Fibroblast of skin of left quadriceps (primary cell): ENCODE data around the gene CYTL1.
"Not testable (repeated sequence)": the region's sequence is repeated elsewhere in the genome, so short reads cannot be mapped to it uniquely, and the experiment has no call there.

Experiments used
- DNase-seq, 2 experiments: peaks; one replicate each; pipeline ENCODE4 v3.0.0-alpha.2; 2013; ENCODE audit warnings: low read depth in 2 of 2

Gene CYTL1

GRCh38 chr4:5001641-5002040 is 17.6 kb downstream of the CYTL1 start:
- not testable (repeated sequence) for DNase-seq

DNA sequence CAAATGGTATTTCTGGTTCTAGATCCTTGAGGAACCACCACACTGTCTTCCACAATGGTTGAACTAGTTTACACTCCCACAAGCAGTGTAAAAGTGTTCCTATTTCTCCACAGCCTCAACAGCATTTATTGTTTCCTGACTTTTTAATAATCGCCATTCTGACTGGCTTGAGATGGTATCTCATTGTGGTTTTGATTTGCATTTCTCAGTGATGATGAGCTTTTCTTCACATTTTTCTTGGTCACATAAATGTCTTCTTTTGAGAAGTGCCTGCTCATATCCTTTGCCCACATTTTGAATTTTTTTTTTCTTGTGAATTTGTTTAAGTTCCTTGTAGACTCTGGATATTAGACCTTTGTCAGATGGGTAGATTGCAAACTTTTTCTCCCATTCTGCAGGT is 22.3 kb downstream of the CYTL1 start:
- DNase-seq = peak; percentile 37 to 42

DNA sequence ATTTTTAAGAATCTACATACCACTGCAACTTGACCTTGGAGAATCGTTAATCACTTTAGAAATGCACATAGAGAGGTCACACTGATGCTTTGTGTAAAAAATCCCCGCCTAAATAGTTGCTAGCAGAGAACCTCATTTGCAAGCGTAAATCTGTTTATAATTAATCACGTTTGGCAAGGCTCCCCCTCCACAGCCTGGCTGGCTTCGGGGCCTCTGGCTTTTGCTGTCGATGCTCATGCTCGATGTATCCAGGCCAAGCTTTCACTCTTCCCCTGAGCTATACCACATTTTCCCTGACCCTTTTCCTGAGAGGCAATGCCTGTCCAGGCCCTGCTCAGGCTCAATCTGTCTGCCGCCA is 23.4 kb downstream of the CYTL1 start:
- peak; percentile 57 to 60 for DNase-seq

DNA sequence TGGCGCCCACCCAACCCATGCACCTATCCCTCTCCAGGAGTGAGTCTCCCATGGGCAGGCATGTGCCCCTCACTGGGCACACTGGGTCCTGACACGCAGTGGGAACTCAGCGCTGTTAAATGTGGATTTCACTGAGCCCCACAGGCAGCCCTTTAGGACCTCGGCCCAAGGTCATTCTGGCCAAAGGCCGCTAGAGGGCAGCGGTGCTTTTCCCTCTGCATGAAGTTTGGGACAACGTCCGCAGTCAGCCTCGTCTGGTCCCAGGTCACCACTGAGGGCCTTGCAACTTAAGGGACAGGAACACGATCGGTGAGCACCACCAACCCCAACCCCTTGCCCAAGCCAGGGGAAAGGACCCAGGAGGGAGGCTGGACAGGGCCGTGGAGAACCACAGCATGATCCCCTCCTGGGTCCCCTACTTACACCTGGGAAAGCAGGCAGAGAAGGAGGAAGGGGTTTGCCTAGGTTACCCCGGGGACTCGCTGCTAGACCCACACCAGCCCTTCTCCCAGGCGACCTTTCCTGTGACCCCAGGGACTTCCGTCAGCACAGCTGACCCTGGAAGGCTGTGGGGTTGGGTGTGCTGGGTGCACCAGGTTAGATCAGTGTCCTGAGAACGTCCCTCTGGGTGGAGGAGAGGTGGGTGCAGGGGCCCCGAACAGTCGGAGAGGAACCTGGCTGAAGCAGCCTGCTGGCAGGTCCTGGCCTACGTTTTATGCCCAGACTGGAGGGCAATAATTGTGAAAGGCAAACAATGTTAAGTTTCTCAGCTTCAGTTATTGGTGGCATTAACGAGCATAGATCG is 24.0 kb downstream of the CYTL1 start:
- peak; percentile 28 to 32 for DNase-seq

DNA sequence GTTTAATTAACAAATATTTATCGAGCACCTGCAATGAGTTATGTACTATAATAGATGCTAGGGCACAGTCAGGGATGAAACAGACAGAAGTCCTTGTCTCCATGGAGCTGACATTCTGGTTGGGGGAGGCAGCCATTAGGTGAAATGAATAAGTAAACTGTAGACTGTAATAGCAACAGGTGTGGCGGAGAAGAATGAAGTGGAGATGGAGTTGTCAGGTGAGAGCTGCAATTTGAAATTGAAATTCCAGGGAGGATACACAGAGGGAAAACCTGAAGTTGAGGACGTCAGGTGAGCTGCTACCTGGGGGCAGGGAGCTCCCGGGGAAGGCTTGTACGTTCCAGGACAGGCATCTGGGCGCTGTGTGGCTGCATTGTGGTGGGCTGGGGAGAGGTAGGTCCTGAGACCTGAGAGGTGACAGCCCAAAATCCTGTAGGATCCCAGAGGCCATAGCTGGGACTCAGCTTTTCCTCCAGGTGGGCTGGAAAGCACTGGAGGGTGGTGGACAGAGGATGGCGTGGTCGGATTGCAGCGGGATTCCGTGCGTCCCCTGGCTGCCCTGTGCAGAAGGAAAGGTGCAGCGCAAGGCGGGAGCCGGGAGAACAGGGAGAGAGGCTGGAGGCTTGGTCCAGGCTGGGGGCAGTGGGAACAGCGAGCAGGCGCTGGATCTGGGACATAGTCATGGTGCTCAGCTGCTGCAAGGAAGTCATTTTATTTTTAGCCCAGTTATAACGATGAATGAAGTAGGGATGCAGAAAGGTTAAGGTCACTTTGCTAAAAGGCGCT is 24.8 kb downstream of the CYTL1 start:
- DNase-seq = no peak

DNA sequence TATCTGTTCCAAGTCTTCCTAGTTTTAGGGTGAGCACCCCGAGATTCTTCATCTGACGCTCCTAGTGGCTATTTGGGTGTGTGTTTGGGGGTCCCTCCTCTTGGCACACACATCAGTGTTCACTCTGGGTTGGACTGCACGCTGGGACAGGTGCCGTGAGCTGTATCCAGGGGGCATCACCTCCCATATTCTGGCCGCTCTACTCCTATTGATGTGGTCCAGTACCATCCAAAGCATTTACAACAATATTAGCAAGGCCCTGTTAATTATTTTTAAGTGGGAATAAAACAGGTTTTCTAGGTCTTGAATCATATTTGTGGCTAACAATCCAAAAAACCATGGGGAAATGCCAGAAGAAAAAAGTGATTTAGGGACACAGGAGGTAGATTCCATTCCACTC is 26.4 kb downstream of the CYTL1 start:
- no peak for DNase-seq

DNA sequence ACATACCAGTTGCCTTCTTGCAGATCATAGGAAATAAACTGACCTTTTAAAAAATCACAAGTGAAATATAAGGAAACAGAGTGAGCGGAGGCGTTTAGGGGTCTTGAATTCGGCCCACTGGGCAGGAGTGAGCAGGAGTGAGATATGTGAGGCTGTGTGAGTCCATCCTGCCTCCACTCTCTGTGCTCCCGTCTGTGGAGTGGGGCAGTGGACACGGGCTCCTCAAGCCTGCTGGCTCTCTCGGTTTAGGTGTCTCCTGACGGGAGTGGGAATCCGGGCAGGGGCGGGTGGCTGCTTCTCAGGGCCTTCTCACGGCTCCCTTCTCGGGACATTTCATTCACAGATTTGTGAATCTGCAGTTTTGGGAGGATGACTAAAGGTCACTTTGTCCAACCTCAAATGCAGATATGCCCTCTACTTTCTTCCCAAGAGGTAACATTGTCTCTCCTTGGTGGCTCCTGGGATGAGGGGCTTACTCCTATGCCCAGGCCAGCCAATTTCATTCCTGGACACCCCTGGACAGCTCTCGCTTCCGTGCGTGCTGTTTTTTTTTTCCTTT is 27.6 kb downstream of the CYTL1 start:
- DNase-seq = no peak

GRCh38 chr4:4990857-4991540 is 28.3 kb downstream of the CYTL1 start:
- peak in 1 of 2 experiments; percentile 11 for DNase-seq

DNA sequence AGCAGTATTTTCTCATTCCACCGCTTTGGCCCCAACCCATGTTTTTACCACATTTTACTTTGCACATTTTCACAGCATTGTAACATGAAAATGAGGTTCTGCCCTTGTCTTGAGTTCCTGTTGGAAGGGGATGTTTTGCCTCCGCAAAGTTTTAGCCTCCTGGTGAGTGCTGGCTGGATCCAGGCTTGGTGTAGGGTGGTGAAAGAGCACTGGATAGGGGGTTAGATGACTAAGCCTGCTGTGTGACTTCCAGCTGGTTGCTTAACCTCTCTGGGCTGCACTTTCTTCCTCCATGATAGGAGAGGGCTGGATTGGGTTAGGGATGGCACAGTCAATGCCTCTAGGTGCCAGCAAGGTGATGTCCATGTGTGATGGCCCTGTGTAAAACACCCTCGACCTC is 28.9 kb downstream of the CYTL1 start:
- no peak for DNase-seq

DNA sequence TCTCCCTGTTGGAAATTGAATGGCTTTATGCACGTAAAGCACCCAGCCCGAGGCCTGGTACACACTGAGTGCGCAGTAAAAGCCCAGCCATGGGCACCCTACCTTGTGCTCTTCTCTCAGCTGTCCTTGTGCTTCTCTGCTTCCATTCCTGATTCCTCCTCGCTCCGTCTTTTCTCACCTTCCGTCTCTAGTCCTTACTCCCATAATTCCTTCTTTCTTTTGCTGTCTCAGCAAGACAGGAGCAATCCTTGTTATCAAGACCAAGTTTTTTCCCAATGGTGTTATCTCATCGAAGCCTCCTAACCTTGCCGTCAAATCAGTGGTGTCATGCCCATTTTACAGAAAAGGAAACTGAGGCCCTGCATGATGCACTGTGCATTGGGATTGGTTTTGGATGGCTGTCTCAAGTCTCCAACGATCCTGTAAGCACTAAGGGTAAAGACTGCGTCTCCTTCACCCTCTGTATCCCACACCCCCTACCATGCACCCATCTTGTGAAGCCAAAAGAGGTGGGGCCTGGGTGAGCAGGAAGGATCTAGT is 30.1 kb downstream of the CYTL1 start:
- no peak for DNase-seq

DNA sequence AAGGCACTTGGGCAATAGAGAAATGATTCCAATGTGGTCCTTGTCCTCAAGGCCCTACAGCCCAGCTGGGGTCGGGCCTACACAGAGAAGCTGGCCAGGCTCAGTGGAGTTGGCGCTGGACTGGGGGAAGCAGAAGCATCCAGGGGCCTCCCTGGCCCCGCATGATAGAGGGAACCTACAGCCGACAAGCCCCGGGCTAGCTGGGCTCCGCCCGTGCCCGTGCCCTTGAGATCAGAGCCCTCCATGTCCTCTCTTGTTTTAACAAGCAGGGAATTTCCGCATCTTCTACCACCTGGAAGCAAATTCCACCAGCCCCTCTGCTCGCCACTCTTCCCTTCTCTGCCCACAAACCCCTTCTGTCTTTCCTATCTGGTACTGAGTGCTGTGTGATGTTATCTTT is 31.6 kb downstream of the CYTL1 start:
- no peak for DNase-seq

DNA sequence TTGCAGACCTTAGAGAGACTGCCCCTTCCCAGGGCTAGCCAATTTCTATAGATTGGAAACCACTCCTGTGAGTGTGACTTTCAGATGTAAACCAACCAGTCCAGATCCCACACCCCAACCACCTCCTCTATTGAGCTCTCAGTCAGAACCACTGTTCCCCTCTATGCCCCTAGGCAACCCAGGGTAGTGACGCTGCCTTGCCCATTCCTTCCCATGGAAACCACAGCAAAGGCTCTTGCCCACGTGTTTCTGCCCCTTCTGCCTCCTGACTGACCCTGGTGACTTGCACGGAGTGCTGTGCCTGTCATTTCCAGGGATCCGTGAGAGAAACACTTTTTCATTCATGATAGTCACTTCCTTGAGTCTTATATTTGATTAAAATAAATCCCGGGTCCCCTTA is 32.4 kb downstream of the CYTL1 start:
- no peak for DNase-seq

DNA sequence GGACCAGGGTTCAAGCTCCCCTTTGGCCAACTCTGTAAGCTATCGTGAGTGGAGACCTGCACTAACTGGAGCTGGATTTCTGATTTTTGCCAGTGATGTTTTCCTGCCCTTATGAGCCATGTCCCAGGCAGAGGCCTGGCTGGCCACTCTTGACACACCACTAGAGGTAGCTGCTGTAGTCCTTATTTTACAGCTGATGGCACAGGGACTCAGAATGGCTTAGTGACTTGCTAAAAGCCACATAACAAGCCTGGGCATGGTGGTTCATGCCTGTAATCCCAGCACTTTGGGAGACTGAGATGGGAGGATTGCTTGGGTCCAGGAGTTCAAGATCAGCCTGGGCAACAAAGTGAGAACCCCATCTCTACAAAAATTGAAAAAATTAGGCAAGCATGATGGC is 33.4 kb downstream of the CYTL1 start:
- DNase-seq = no peak

DNA sequence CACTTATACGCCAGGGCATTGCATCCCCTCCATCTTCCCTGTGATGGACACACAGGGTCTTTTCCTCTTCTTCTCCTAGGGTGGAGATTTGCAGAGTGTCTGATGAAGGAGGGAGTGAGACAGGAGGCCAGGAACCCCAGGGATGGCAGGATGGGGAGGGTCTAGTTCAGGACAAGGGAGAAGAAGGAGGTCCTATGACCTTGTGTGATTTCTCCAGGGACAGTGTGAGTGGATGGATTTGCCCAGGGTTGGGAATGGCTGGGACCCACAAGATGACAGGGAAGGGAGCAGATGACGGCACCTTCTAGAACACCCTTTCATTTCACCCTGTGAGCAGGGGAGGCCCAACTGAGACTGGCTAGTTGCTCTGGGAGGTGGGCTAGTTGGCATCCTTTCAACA is 34.2 kb downstream of the CYTL1 start:
- DNase-seq = no peak

DNA sequence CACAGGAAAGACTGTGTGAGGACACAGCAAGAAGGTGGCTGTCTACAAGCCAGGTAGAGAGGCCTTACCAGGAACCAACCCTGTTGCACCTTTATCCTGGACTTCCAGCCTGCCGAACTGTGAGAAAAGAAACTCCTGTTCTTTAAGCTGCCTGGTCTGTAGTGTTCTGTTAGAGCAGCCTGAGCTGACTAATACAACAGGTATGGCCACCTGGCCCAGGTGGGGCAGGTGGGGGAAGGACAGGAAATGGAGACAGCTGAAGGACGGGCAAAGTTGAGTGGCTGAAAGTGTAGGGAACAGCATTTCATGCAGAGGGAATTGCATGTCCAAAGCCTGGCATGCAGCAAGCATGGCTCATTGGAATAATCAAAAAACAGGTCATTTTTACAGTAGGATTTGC is 35.1 kb downstream of the CYTL1 start:
- DNase-seq = no peak

DNA sequence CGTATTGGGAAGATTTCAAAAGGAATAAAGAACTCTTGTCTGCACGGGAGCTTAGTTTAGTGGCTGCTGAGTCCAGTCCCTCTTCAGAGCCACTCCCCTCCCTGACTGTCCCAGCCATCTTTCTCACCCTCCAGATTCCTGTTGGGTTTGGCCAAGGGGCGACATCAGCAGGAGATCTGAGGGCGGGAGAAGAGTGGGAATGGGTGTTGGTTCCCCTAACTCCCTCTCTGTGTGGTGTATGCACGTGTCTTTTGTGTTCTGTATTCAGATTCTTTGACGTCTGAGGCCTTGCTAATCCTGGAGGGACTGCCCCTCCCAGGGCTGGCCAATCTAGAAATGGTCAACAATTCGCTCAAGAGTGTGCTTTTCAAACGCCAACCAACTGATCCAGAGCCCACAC is 37.4 kb downstream of the CYTL1 start:
- DNase-seq = no peak

DNA sequence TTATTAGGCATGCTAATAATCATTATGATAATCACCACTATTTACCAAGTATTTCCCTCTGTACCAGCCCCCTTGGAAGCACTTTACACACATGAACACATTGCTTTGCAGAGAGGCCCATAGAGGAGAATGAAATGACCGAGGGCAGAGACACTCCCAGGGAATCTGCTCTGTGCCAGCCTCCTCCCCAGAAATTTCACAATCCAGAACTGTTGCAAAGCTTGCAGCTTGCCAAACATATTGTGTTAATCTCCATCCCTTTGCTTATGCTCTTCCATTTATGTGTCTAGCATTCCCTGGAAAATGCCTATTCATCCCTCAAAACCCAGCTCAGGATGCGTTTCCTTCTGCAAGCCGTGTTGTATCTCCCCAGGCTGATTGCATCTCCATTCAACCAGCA is 37.8 kb downstream of the CYTL1 start:
- DNase-seq = peak in 1 of 2 experiments; percentile 4

- DNase-seq = no peak
These were observed 38.5 kb downstream of the CYTL1 start for GRCh38 chr4:4980621-4981230.

- no peak for DNase-seq
These were observed 39.3 kb downstream of the CYTL1 start for GRCh38 chr4:4979971-4980370.

DNA sequence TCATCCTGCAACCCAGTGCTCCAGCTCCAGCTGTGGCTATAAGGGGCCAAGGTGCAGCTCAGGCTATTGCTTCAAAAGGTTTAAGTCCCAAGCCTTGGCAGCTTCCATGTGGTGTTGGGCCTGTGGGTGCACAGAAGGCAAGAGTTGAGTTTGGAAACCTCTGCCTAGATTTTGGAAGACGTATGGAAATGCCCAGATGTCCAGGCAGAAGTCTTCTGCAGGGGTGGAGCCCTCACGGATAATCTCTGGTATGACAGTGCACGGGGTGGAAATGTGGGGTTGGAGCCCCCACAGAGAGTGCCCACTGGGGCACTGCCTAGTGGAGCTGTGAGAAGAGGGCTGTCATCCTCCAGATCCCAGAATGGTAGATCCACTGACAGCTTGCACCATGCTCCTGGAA is 44.5 kb downstream of the CYTL1 start:
- DNase-seq = no peak

- DNase-seq = no peak
These were observed 47.5 kb downstream of the CYTL1 start for GRCh38 chr4:4971796-4972195.

DNA sequence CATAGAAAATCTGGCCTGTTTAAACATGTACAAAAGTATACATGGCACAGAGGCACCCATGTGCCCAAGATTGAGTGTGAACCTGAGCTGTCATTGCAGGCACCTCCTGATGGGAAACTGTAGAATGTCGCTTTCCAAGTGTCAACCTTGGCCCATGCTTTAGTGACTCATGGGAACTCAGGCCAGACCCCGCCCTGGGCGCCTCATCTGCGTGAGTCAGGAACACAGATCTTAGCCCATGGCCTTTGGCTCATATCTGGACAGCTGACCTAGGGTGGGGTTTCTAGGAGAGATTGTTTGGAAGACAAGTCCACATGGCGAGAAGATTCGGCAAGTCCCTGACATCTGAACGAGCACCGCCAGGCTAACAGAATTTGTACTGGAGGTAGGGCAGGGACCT is 50.0 kb downstream of the CYTL1 start:
- no peak for DNase-seq
